OCI-LY7 (cell line): ENCODE data around the gene GALNTL6.

Experiments used
- EZH2phosphoT487 ChIP-seq: fragments of 200-600 bp; sonication (generic); IDR thresholded peaks from 2 replicates; pipeline ENCODE4 v1.6.1; 2018; ENCODE audit warnings: low read depth, borderline replicate concordance, mild to moderate bottlenecking, mixed run types, antibody characterized with exemption, low read length, moderate library complexity, mixed read lengths
- TF ChIP-seq, protein P1 (sequence below): fragments of 200-600 bp; sonication (generic); conservative IDR thresholded peaks from 2 replicates; pipeline ENCODE4 v1.5.1; 2014; ENCODE audit warnings: mild to moderate bottlenecking, antibody characterized with exemption, low read length, moderate library complexity, mixed read lengths

- TF ChIP-seq EZH2phosphoT487: no peak
- TF ChIP-seq, protein P1, sequence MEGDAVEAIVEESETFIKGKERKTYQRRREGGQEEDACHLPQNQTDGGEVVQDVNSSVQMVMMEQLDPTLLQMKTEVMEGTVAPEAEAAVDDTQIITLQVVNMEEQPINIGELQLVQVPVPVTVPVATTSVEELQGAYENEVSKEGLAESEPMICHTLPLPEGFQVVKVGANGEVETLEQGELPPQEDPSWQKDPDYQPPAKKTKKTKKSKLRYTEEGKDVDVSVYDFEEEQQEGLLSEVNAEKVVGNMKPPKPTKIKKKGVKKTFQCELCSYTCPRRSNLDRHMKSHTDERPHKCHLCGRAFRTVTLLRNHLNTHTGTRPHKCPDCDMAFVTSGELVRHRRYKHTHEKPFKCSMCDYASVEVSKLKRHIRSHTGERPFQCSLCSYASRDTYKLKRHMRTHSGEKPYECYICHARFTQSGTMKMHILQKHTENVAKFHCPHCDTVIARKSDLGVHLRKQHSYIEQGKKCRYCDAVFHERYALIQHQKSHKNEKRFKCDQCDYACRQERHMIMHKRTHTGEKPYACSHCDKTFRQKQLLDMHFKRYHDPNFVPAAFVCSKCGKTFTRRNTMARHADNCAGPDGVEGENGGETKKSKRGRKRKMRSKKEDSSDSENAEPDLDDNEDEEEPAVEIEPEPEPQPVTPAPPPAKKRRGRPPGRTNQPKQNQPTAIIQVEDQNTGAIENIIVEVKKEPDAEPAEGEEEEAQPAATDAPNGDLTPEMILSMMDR: no peak
Observed at GRCh38 chr4:172692701-172693100, 879.5 kb downstream of the GALNTL6 start.
